ENCODE results near the gene MRPL33.
A peak's percentile ranks its signal among the peaks of the same experiment; 100 is the strongest.

MRPL33 gene

GRCh38 chr2:27810455-27810854 lies 38.9 kb downstream of the MRPL33 start:
- no peak for DNase-seq

GRCh38 chr2:27811768-27812167 lies 40.2 kb downstream of the MRPL33 start:
- DNase-seq, result no peak

GRCh38 chr2:27814758-27815157 lies 43.2 kb downstream of the MRPL33 start:
- DNase-seq, result no peak

- no peak for DNase-seq
These were observed 44.4 kb downstream of the MRPL33 start for GRCh38 chr2:27815860-27816438.

GRCh38 chr2:27822049-27822448 lies 50.5 kb downstream of the MRPL33 start:
- no peak for DNase-seq

GRCh38 chr2:27823135-27823534 lies 51.6 kb downstream of the MRPL33 start:
- DNase-seq, result no peak

GRCh38 chr2:27823569-27823968 lies 52.0 kb downstream of the MRPL33 start:
- DNase-seq, result no peak

- no peak for DNase-seq
These were observed 52.9 kb downstream of the MRPL33 start for GRCh38 chr2:27824401-27824800.

GRCh38 chr2:27828305-27828704 lies 56.8 kb downstream of the MRPL33 start:
- DNase-seq, result peak; percentile 30
